ENCODE data around the gene C16orf92. TPM values are rescaled to one million over a fixed set of nuclear protein-coding genes. Genes with fewer than 3 reads are reported as not detected.

Gene C16orf92
- total and polyA plus RNA-seq, 2 of the 13 experiments (the other 11 are each of a cell fraction or from before 2014, with no cell fraction given) = not detected

GRCh38 chr16:30046178-30046577 is 23.2 kb downstream of the C16orf92 start (continued):
- TF ChIP-seq ZKSCAN8 (CRISPR knock-in tag; IDR thresholded peaks at IDR 0.05; ENCODE audit: borderline replicate concordance) = no peak

GRCh38 chr16:30046588-30046987 is 23.6 kb downstream of the C16orf92 start:
- Histone ChIP-seq H3K36me3 (replicated peaks in 1 of 2; ENCODE audit: control insufficient read depth in 1 of 2, insufficient read depth in 2 of 2, low read length in 2 of 2) (no peaks in the 10 kb centered on the region), H2AFZ (ENCODE audit: low read length) (no peak overlapping the region), H3K9ac (ENCODE audit: insufficient read depth, low read depth, low read length) (no peak overlapping the region), H3K27ac (ENCODE audit: extremely low read length, insufficient read depth, low read length) (no peak overlapping the region), H3K4me2 (ENCODE audit: low read depth, low read length) (0 out of 2 replicates have a peak overlapping the region, but pooled peaks have one; percentile 41), H3K79me2 (ENCODE audit: insufficient read depth, low read length) (no peaks in the 10 kb centered on the region), H3K27me3 (ENCODE audit: control insufficient read depth in 1 of 2, insufficient read depth in 2 of 2, low read length in 2 of 2) (peaks cover 0 to 24% of the 10 kb centered on the region in 2 experiments; a peak in 3 of 5 replicates), H3K9me3 (ENCODE audit: low read length) (no peaks in the 10 kb centered on the region), H4K20me1 (ENCODE audit: insufficient read depth, low read length) (no peaks in the 10 kb centered on the region), H3K4me1 (ENCODE audit: insufficient read depth, low read length) (peaks cover 19% of the 10 kb centered on the region), H3K4me3 (replicated peaks in 1 of 3; ENCODE audit: insufficient read depth in 1 of 3, low read depth in 2 of 3, low read length in 3 of 3) (no peak overlapping the region)
- ChIA-PET CTCF (ENCODE audit: low intra/inter-chr PET ratio, low total read pairs) (no interaction called here), POLR2A (interaction anchor here (1.7 kb wide), 1 partner anchor 19 kb away, joined by 4 read pairs; the partner anchor contains the start of gene ALDOA)
- FAIRE-seq (no peak), ATAC-seq (peak; percentile 24), DNase-seq (ENCODE audit: low spot score) (no peak)
- intact Hi-C loops (cut with micrococcal nuclease; ENCODE audit: unreplicated experiment) = no loop called here
- WGBS (ENCODE audit: low lambda C conversion rate) = 93% methylated on average over 1 of the region's 1 CpG
- no TSS peak for BruUV-seq (replicated peaks)
- TF ChIP-seq KLF13 (CRISPR knock-in tag; IDR thresholded peaks at IDR 0.05) = 0 out of 2 replicates have a peak, but pooled peaks have one; percentile 52
- peak; percentile 86 for TF ChIP-seq ZMYM3 (CRISPR knock-in tag; IDR thresholded peaks at IDR 0.05)
- TF ChIP-seq ZNF768 (CRISPR knock-in tag; IDR thresholded peaks at IDR 0.05) = peak; percentile 99
- TF ChIP-seq RCOR2 (CRISPR knock-in tag; IDR thresholded peaks at IDR 0.05) = peak; percentile 31; the same call in 1 of the 2 replicates
- TF ChIP-seq ATF7 (IDR thresholded peaks at IDR 0.05) = no peak
- no peak for TF ChIP-seq ATF7 (CRISPR knock-in tag; IDR thresholded peaks at IDR 0.05)
- 0 out of 2 replicates have a peak, but pooled peaks have one; percentile 29 for TF ChIP-seq ZNF615 (CRISPR knock-in tag; IDR thresholded peaks at IDR 0.05; ENCODE audit: borderline replicate concordance)
- in situ Hi-C loops (cut with HindIII; ENCODE audit: extremely low pct_ligation_motif_present, low pct_unique_long_range_greater_than_20kb) = no loop called here

- H3K4me3 ChIP-seq (replicated peaks in 1 of 3; ENCODE audit: insufficient read depth in 1 of 3, low read depth in 2 of 3, low read length in 3 of 3) = no peak overlapping the region
- ChIA-PET POLR2A (no interaction called here), CTCF (ENCODE audit: low intra/inter-chr PET ratio, low total read pairs) (no interaction called here)
- in situ Hi-C loops (cut with HindIII; ENCODE audit: extremely low pct_ligation_motif_present, low pct_unique_long_range_greater_than_20kb) = no loop called here
- H3K4me2 ChIP-seq (ENCODE audit: low read depth, low read length) = no peak overlapping the region
- no peak overlapping the region for H3K27ac ChIP-seq (ENCODE audit: extremely low read length, insufficient read depth, low read length)
- ATAC-seq = no peak
- no peak for DNase-seq (ENCODE audit: low spot score)
- no peaks in the 10 kb centered on the region for H3K9me3 ChIP-seq (ENCODE audit: low read length)
- no peak overlapping the region for H3K9ac ChIP-seq (ENCODE audit: insufficient read depth, low read depth, low read length)
- H4K20me1 ChIP-seq (ENCODE audit: insufficient read depth, low read length) = no peaks in the 10 kb centered on the region
- BruUV-seq (replicated peaks) = no TSS peak
- peaks cover 0 to 13% of the 10 kb centered on the region in 2 experiments; a peak in 3 of 5 replicates for H3K27me3 ChIP-seq (ENCODE audit: control insufficient read depth in 1 of 2, insufficient read depth in 2 of 2, low read length in 2 of 2)
- H3K36me3 ChIP-seq (replicated peaks in 1 of 2; ENCODE audit: control insufficient read depth in 1 of 2, insufficient read depth in 2 of 2, low read length in 2 of 2) = no peaks in the 10 kb centered on the region
- 49% methylated on average over 8 of the region's 8 CpGs for WGBS (ENCODE audit: low lambda C conversion rate)
- H2AFZ ChIP-seq (ENCODE audit: low read length) = no peak overlapping the region
- intact Hi-C loops (cut with micrococcal nuclease; ENCODE audit: unreplicated experiment) = no loop called here
- peaks cover 37% of the 10 kb centered on the region for H3K4me1 ChIP-seq (ENCODE audit: insufficient read depth, low read length)
- no peak for FAIRE-seq
- H3K79me2 ChIP-seq (ENCODE audit: insufficient read depth, low read length) = no peaks in the 10 kb centered on the region
- no peak for TF ChIP-seq NR2C2 (CRISPR knock-in tag; IDR thresholded peaks at IDR 0.05; ENCODE audit: borderline replicate concordance)
- no peak for TF ChIP-seq GLMP (CRISPR knock-in tag; IDR thresholded peaks at IDR 0.05; ENCODE audit: borderline replicate concordance)
- no peak for TF ChIP-seq E2F1 (CRISPR knock-in tag; IDR thresholded peaks at IDR 0.05)
- no peak for TF ChIP-seq KLF9 (CRISPR knock-in tag; IDR thresholded peaks at IDR 0.05; ENCODE audit: low read depth)
- no peak for TF ChIP-seq RNF219 (CRISPR knock-in tag; IDR thresholded peaks at IDR 0.05)
- no peak for TF ChIP-seq NFYB (CRISPR knock-in tag; IDR thresholded peaks at IDR 0.05)
These were observed 26.9 kb downstream of the C16orf92 start for GRCh38 chr16:30049871-30050270.
